GM18498 (cell line): ENCODE data around the gene DNAJC6.
A peak's percentile ranks its signal among the peaks of the same experiment; 100 is the strongest.
"Not testable (repeated sequence)": the region's sequence is repeated elsewhere in the genome, so short reads cannot be mapped to it uniquely, and the experiment has no call there.

Experiments
- ATAC-seq: cut with Tn5 transposase; IDR thresholded peaks from one replicate; pipeline ENCODE4 v1.9.1; 2021; ENCODE audit warnings: mild to moderate bottlenecking, moderate library complexity; ENCODE audit not compliant: unreplicated experiment

The DNAJC6 gene

GRCh38 chr1:65355031-65355712 is 45.8 kb downstream of the DNAJC6 start:
- no peak for ATAC-seq

GRCh38 chr1:65357291-65357960 is 48.1 kb downstream of the DNAJC6 start:
- no peak for ATAC-seq

- no peak for ATAC-seq
Measured at GRCh38 chr1:65359888-65360287, 50.5 kb downstream of the DNAJC6 start.

- no peak for ATAC-seq
Measured at GRCh38 chr1:65360648-65361047, 51.3 kb downstream of the DNAJC6 start.

GRCh38 chr1:65362545-65362944 is 53.2 kb downstream of the DNAJC6 start:
- ATAC-seq = no peak

GRCh38 chr1:65363484-65363883 is 54.1 kb downstream of the DNAJC6 start:
- ATAC-seq = no peak

- ATAC-seq = no peak
Measured at GRCh38 chr1:65368403-65368802, 59.1 kb downstream of the DNAJC6 start.

- ATAC-seq = no peak
Measured at GRCh38 chr1:65371544-65371943, 62.2 kb downstream of the DNAJC6 start.

GRCh38 chr1:65372557-65372956 is 63.2 kb downstream of the DNAJC6 start:
- ATAC-seq = no peak

- no peak for ATAC-seq
Measured at GRCh38 chr1:65377496-65378246, 68.3 kb downstream of the DNAJC6 start.

GRCh38 chr1:65378247-65378946 is 69.1 kb downstream of the DNAJC6 start:
- ATAC-seq = no peak

GRCh38 chr1:65384426-65384825 is 75.1 kb downstream of the DNAJC6 start:
- not testable (repeated sequence) for ATAC-seq

- ATAC-seq = no peak
Measured at GRCh38 chr1:65386439-65386838, 77.1 kb downstream of the DNAJC6 start.

- ATAC-seq = no peak
Measured at GRCh38 chr1:65387821-65388220, 78.5 kb downstream of the DNAJC6 start.

- ATAC-seq = no peak
Measured at GRCh38 chr1:65388908-65389695, 79.8 kb downstream of the DNAJC6 start.

GRCh38 chr1:65392497-65392896 is 83.2 kb downstream of the DNAJC6 start:
- no peak for ATAC-seq

GRCh38 chr1:65393347-65393746 is 84.0 kb downstream of the DNAJC6 start:
- ATAC-seq = peak; percentile 87

- ATAC-seq = no peak
Measured at GRCh38 chr1:65393928-65394327, 84.6 kb downstream of the DNAJC6 start.

GRCh38 chr1:65395887-65396612 is 86.7 kb downstream of the DNAJC6 start:
- ATAC-seq = no peak

- ATAC-seq = no peak
Measured at GRCh38 chr1:65398083-65398482, 88.7 kb downstream of the DNAJC6 start.
